ENCODE results near the gene SEMA3C.

Gene SEMA3C

GRCh38 chr7:80760292-80760691, 158.6 kb downstream of the SEMA3C start:
- no peak for ATAC-seq
- TF ChIP-seq GLIS3 (CRISPR knock-in tag; IDR thresholded peaks at IDR 0.05), result no peak
- no peak for TF ChIP-seq ZC3H10 (CRISPR knock-in tag; IDR thresholded peaks at IDR 0.05)
- no peak for TF ChIP-seq ESRRG (CRISPR knock-in tag; IDR thresholded peaks at IDR 0.05)
- TF ChIP-seq ZNF8 (CRISPR knock-in tag; IDR thresholded peaks at IDR 0.05), result no peak
- TF ChIP-seq BACH2 (CRISPR knock-in tag; IDR thresholded peaks at IDR 0.05; ENCODE audit: borderline replicate concordance), result no peak
- TF ChIP-seq TSHZ2 (CRISPR knock-in tag; IDR thresholded peaks at IDR 0.05), result no peak
- TF ChIP-seq ZNF70 (CRISPR knock-in tag; IDR thresholded peaks at IDR 0.05), result no peak
- no peak for TF ChIP-seq TCF4 (CRISPR knock-in tag; IDR thresholded peaks at IDR 0.05; ENCODE audit: borderline replicate concordance)

- ATAC-seq, result no peak
- TF ChIP-seq ISL1 (CRISPR knock-in tag; IDR thresholded peaks at IDR 0.05), result no peak
- TF ChIP-seq ESRRG (CRISPR knock-in tag; IDR thresholded peaks at IDR 0.05), result no peak
- TF ChIP-seq ZFP3 (CRISPR knock-in tag; IDR thresholded peaks at IDR 0.05), result no peak
- no peak for TF ChIP-seq GLIS3 (CRISPR knock-in tag; IDR thresholded peaks at IDR 0.05)
- TF ChIP-seq TOX (CRISPR knock-in tag; IDR thresholded peaks at IDR 0.05; ENCODE audit: borderline replicate concordance), result no peak
- no peak for TF ChIP-seq SNAI2 (CRISPR knock-in tag; IDR thresholded peaks at IDR 0.05)
- no peak for TF ChIP-seq POU6F1 (CRISPR knock-in tag; IDR thresholded peaks at IDR 0.05; ENCODE audit: borderline replicate concordance, low read depth)
- no peak for TF ChIP-seq BACH2 (CRISPR knock-in tag; IDR thresholded peaks at IDR 0.05; ENCODE audit: borderline replicate concordance)
- no peak for TF ChIP-seq OSR1 (CRISPR knock-in tag; IDR thresholded peaks at IDR 0.05)
- no peak for TF ChIP-seq ZC3H10 (CRISPR knock-in tag; IDR thresholded peaks at IDR 0.05)
- no peak for TF ChIP-seq ARNTL (CRISPR knock-in tag; IDR thresholded peaks at IDR 0.05; ENCODE audit: borderline replicate concordance, low read depth)
- no peak for TF ChIP-seq PPARA (CRISPR knock-in tag; IDR thresholded peaks at IDR 0.05; ENCODE audit: borderline replicate concordance)
These were observed 165.7 kb downstream of the SEMA3C start for GRCh38 chr7:80752954-80753690.

- TF ChIP-seq TOX (CRISPR knock-in tag; IDR thresholded peaks at IDR 0.05; ENCODE audit: borderline replicate concordance) (no peak), ESRRG (CRISPR knock-in tag; IDR thresholded peaks at IDR 0.05) (no peak), CREB5 (CRISPR knock-in tag; IDR thresholded peaks at IDR 0.05; ENCODE audit: low read depth) (no peak), SNAI2 (CRISPR knock-in tag; IDR thresholded peaks at IDR 0.05) (no peak), ZFP30 (CRISPR knock-in tag; IDR thresholded peaks at IDR 0.05) (no peak), PATZ1 (CRISPR knock-in tag; IDR thresholded peaks at IDR 0.05; ENCODE audit: borderline replicate concordance) (no peak), CSRNP3 (CRISPR knock-in tag; IDR thresholded peaks at IDR 0.05) (no peak), POU6F1 (CRISPR knock-in tag; IDR thresholded peaks at IDR 0.05; ENCODE audit: borderline replicate concordance, low read depth) (no peak), ARNTL (CRISPR knock-in tag; IDR thresholded peaks at IDR 0.05; ENCODE audit: borderline replicate concordance, low read depth) (no peak), TCF4 (CRISPR knock-in tag; IDR thresholded peaks at IDR 0.05; ENCODE audit: borderline replicate concordance) (no peak), ZNF8 (CRISPR knock-in tag; IDR thresholded peaks at IDR 0.05) (no peak), RARB (CRISPR knock-in tag; IDR thresholded peaks at IDR 0.05) (no peak), CSDC2 (CRISPR knock-in tag; IDR thresholded peaks at IDR 0.05) (no peak), ZC3H10 (CRISPR knock-in tag; IDR thresholded peaks at IDR 0.05) (no peak), TSHZ2 (CRISPR knock-in tag; IDR thresholded peaks at IDR 0.05) (no peak), OSR1 (CRISPR knock-in tag; IDR thresholded peaks at IDR 0.05) (no peak), ISL1 (CRISPR knock-in tag; IDR thresholded peaks at IDR 0.05) (no peak)
- ATAC-seq, result no peak
These were observed 169.6 kb downstream of the SEMA3C start for GRCh38 chr7:80749270-80749669.

All from SK-N-SH treated with all-trans-retinoic acid at 6 μM for 48 hours (cell line).